HepG2 (cell line): Measurements from ENCODE around the gene RBM28. TPM values are rescaled to one million over a fixed set of nuclear protein-coding genes. Genes with fewer than 3 reads are reported as not detected.

Source experiments
- ATAC-seq: fragments of 200-7000 bp; cut with Tn5 transposase; 3 replicates; pipeline ENCODE4 v1.9.1; 2020; ENCODE audit warnings: mild to moderate bottlenecking, moderate library complexity
- BruUV-seq: library from RNA; stranded (reverse); fragments of 400-500 nt; replicated peaks from 2 replicates; lab custom pipeline; 2021; lab: Mats Ljungman, UMichigan
- CTCF ChIA-PET: fragments of 300-600 bp; formaldehyde crosslinking; extraction: SDS; loops from one replicate; lab custom pipeline; 2021; ENCODE audit warnings: low total read pairs, inconsistent platforms, low intra/inter-chr PET ratio; lab: Yijun Ruan, JAX
- POLR2A ChIA-PET: fragments of 350-600 bp; sonication (Branson Sonifier 250); formaldehyde crosslinking; loops from one replicate; lab custom pipeline; 2020; ENCODE audit warnings: antibody characterized with exemption, inconsistent platforms; lab: Yijun Ruan, JAX
- DNase-seq: peaks from one replicate; pipeline ENCODE4 v3.0.0-alpha.2; 2015; ENCODE audit warnings: low spot score
- FAIRE-seq: peaks from 3 replicates; lab custom pipeline; 2011; peaks lifted over from hg19 to GRCh38; lab: Jason Lieb, UNC
- H2AFZ ChIP-seq: one replicate; pipeline ENCODE4 v1.6.1; 2011; ENCODE audit warnings: low read length, inconsistent platforms
- H3K27ac ChIP-seq: fragments of 300-600 bp; 3 replicates; pipeline ENCODE4 v1.8.0; 2011; ENCODE audit warnings: mixed run types, mild to moderate bottlenecking, mixed read lengths, low read length, inconsistent platforms; ENCODE audit not compliant: insufficient read depth; ENCODE audit errors: extremely low read length
- H3K27me3 ChIP-seq, 2 experiments: fragments of 200-600 bp in 1 of 2; 2 replicates in 1 of 2; 3 replicates in 1 of 2; pipeline versions ENCODE4 v1.6.0 to v1.8.0; 2011; ENCODE audit warnings: low read length in 2 of 2, mild to moderate bottlenecking in 2 of 2, moderate library complexity in 2 of 2, inconsistent platforms in 1 of 2; ENCODE audit not compliant: insufficient read depth in 2 of 2, control insufficient read depth in 1 of 2
- H3K36me3 ChIP-seq, 2 experiments: fragments of 200-600 bp in 1 of 2; replicated peaks in 1 of 2; 2 replicates in 1 of 2; 3 replicates in 1 of 2; pipeline versions ENCODE4 v1.5.1 to v1.8.0; 2011; ENCODE audit warnings: low read length in 2 of 2, inconsistent platforms in 1 of 2; ENCODE audit not compliant: insufficient read depth in 2 of 2, control insufficient read depth in 1 of 2
- H3K4me1 ChIP-seq: 2 replicates; pipeline ENCODE4 v1.5.1; 2012; ENCODE audit warnings: low read length, inconsistent platforms; ENCODE audit not compliant: insufficient read depth
- H3K4me2 ChIP-seq: 2 replicates; pipeline ENCODE4 v1.6.0; 2011; ENCODE audit warnings: low read depth, low read length, inconsistent platforms
- H3K4me3 ChIP-seq, 3 experiments: fragments of 200-600 bp in 1 of 3; sonication (generic), shearing (Covaris generic) in 1 of 3; replicated peaks in 1 of 3; 2 replicates each; pipeline ENCODE4 v1.5.1; 2011 to 2016; ENCODE audit warnings: low read length in 3 of 3, inconsistent platforms in 2 of 3, low read depth in 2 of 3, mild to moderate bottlenecking in 2 of 3, control low read depth in 1 of 3, mixed read lengths in 1 of 3; ENCODE audit not compliant: insufficient read depth in 1 of 3
- H3K79me2 ChIP-seq: one replicate; pipeline ENCODE4 v1.6.1; 2011; ENCODE audit warnings: low read length, inconsistent platforms; ENCODE audit not compliant: insufficient read depth
- H3K9ac ChIP-seq: 2 replicates; pipeline ENCODE4 v1.6.0; 2011; ENCODE audit warnings: mild to moderate bottlenecking, low read depth, low read length, inconsistent platforms; ENCODE audit not compliant: insufficient read depth
- H3K9me3 ChIP-seq: 2 replicates; pipeline ENCODE4 v1.5.1; 2012; ENCODE audit warnings: mild to moderate bottlenecking, low read length
- H4K20me1 ChIP-seq: 2 replicates; pipeline ENCODE4 v1.6.0; 2011; ENCODE audit warnings: inconsistent platforms, mild to moderate bottlenecking, low read length, moderate library complexity; ENCODE audit not compliant: insufficient read depth
- BHLHE40 ChIP-seq: IDR thresholded peaks from 2 replicates; pipeline ENCODE4 v1.6.1; 2011; ENCODE audit warnings: low read length, improper control_type of control experiment
- CBX2 ChIP-seq, 2 experiments: fragments of 200-600 bp in 1 of 2; sonication (generic); formaldehyde crosslinking in 1 of 2; IDR thresholded peaks; 2 replicates each; pipeline versions ENCODE4 v1.7.0 to v1.8.1; 2018 to 2022; ENCODE audit warnings: low read depth in 2 of 2, low read length in 1 of 2, mild to moderate bottlenecking in 1 of 2, missing genetic modification reagents in 1 of 2
- DRAP1 ChIP-seq: IDR thresholded peaks from 2 replicates; pipeline ENCODE4 v1.6.1; 2016; ENCODE audit warnings: missing genetic modification reagents, missing compliant biosample characterization
- EED ChIP-seq: sonication (generic); formaldehyde crosslinking; IDR thresholded peaks from 2 replicates; pipeline ENCODE4 v1.5.0; 2020; ENCODE audit warnings: mild to moderate bottlenecking, missing genetic modification reagents
- NFATC3 ChIP-seq: sonication (generic); formaldehyde crosslinking; IDR thresholded peaks from 2 replicates; pipeline ENCODE4 v1.5.1; 2020; ENCODE audit warnings: mild to moderate bottlenecking, missing genetic modification reagents
- REPIN1 ChIP-seq: sonication (generic); formaldehyde crosslinking; IDR thresholded peaks from 2 replicates; pipeline ENCODE4 v1.8.0; 2022; ENCODE audit warnings: missing genetic modification reagents, low read depth, mild to moderate bottlenecking, borderline replicate concordance
- RNF2 ChIP-seq: fragments of 450-650 bp; conservative IDR thresholded peaks from 2 replicates; pipeline ENCODE4 v1.6.1; 2016; ENCODE audit warnings: low read depth
- SAP130 ChIP-seq: IDR thresholded peaks from 2 replicates; pipeline ENCODE4 v1.6.1; 2016; ENCODE audit warnings: low read depth
- SIN3B ChIP-seq: fragments of 150-350 bp; IDR thresholded peaks from 2 replicates; pipeline ENCODE4 v1.6.1; 2014; ENCODE audit warnings: low read length
- ZBTB7B ChIP-seq: sonication (generic); formaldehyde crosslinking; IDR thresholded peaks from 2 replicates; pipeline ENCODE4 v1.4.0; 2020; ENCODE audit warnings: missing genetic modification reagents
- ZNF605 ChIP-seq: sonication (generic); formaldehyde crosslinking; IDR thresholded peaks from 2 replicates; pipeline ENCODE4 v1.8.0; 2022; ENCODE audit warnings: mild to moderate bottlenecking, missing genetic modification reagents
- ZNF629 ChIP-seq: sonication (generic); formaldehyde crosslinking; conservative IDR thresholded peaks from 2 replicates; pipeline ENCODE4 v1.5.0; 2020; ENCODE audit warnings: missing genetic modification reagents
- ZSCAN29 ChIP-seq: sonication (generic); formaldehyde crosslinking; conservative IDR thresholded peaks from 2 replicates; pipeline ENCODE4 v1.4.0; 2020; ENCODE audit warnings: mild to moderate bottlenecking, missing genetic modification reagents
- WGBS: methylation state at CpG from one replicate; pipeline ENCODE4 v1.1.6; 2017; ENCODE audit warnings: low lambda C conversion rate; 5-methylcytosine and 5-hydroxymethylcytosine counted together
- in situ Hi-C: cut with HindIII; loops from 2 replicates; pipeline ENCODE4 v1.10.0; 2017; ENCODE audit warnings: low pct_unique_long_range_greater_than_20kb; ENCODE audit not compliant: extremely low pct_ligation_motif_present
- intact Hi-C: fragments of 100-400 bp; cut with micrococcal nuclease; formaldehyde crosslinking; loops from one replicate; pipeline ENCODE4 v1.10.0; 2022; ENCODE audit not compliant: unreplicated experiment
- polyA plus RNA-seq, 8 experiments: library from polyadenylated mRNA; depleted of rRNA in 3 of 8; stranded (reverse) in 7 of 8; unstranded in 1 of 8; fragments of >200 nt; fragmentation: Illumina TruSeq in 4 of 8; extraction: Trizol in 4 of 8; gene quantifications; 2 replicates each; pipeline versions ENCODE4 v1.2.1 to v1.2.3, GENCODE V29; 2011 to 2016; ENCODE audit warnings: low read depth in 4 of 8, missing spikeins in 1 of 8, mixed read lengths in 1 of 8; ENCODE audit not compliant: insufficient read depth in 1 of 8
- total RNA-seq, 5 experiments: library from RNA; depleted of rRNA; stranded (reverse); fragments of >200 nt; fragmentation: Illumina TruSeq; extraction: Trizol; gene quantifications; 2 replicates each; pipeline ENCODE4 v1.2.3, GENCODE V29; 2016; ENCODE audit warnings: low read depth in 1 of 5

Gene RBM28
- total and polyA plus RNA-seq, 2 of the 13 experiments (the other 11 are each of a cell fraction or from before 2014, with no cell fraction given), result 20.5 to 49.0 TPM

DNA sequence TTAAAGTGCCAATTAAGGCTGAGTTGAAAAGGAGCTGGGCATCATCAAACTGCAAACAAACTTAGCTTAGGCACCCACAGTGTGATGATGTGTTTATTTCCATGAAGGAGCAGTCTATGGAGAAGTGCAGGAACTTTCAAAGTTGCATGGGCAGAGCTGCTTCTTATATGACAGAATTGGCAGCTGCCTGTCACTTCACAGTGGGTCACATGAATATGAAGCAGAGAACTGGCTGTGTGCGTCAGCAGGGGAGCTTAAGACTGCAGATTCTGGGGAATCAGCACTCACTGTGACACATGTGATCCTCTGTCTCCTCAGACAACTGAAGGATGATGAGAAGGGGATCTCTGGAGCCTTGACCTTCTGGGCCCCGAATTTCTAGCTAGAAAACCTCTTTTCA lies 36.6 kb downstream of the RBM28 start:
- no TSS peak for BruUV-seq
- intact Hi-C loops, result no loop called here
- ATAC-seq (no peak), FAIRE-seq (no peak), DNase-seq (no peak)
- Histone ChIP-seq H3K79me2 (no peaks in the 10 kb centered on the region), H3K36me3 (peaks cover 14 to 38% of the 10 kb centered on the region in 2 experiments; a peak in 4 of 5 replicates), H3K4me1 (peaks cover 40% of the 10 kb centered on the region), H3K27ac (no peak overlapping the region), H3K27me3 (no peaks in the 10 kb centered on the region), H3K4me2 (no peak overlapping the region), H3K4me3 (no peak overlapping the region), H4K20me1 (no peaks in the 10 kb centered on the region), H3K9me3 (no peaks in the 10 kb centered on the region), H2AFZ (no peak overlapping the region), H3K9ac (no peak overlapping the region)
- ChIA-PET POLR2A (no interaction called here), CTCF (no interaction called here)
- in situ Hi-C loops, result no loop called here
- TF ChIP-seq ZNF629 (CRISPR knock-in tag) (no peak), RNF2 (no peak), CBX2 (IDR thresholded peaks at IDR 0.05; ENCODE audit: low read depth, low read length) (no peak), CBX2 (CRISPR knock-in tag; IDR thresholded peaks at IDR 0.05; ENCODE audit: low read depth) (no peak), ZSCAN29 (CRISPR knock-in tag) (no peak), BHLHE40 (no peak), EED (CRISPR knock-in tag) (no peak), DRAP1 (CRISPR knock-in tag) (no peak), REPIN1 (CRISPR knock-in tag) (no peak), ZNF605 (CRISPR knock-in tag) (no peak)
- 96% methylated on average over 2 of the region's 2 CpGs for WGBS

DNA sequence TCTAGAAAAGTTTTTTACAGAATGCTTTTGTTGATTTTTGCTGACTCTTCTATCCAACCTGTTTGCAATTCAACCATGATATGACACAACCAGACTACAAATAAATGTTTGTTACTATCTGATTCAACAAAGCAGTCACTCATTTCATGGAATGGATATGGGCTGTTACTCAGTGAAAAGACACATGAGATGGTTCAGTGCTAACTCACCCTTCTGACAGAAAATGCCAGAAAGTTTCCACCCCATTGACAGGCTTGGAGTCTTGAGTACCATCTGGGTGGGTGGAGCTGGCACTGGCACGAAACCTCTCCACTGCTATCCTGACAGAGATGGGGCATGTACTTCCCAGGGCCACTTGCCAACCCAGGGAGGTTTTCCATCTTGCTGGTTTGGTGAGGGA lies 39.5 kb downstream of the RBM28 start:
- no peaks in the 10 kb centered on the region for H3K27me3 ChIP-seq
- in situ Hi-C loops, result no loop called here
- POLR2A ChIA-PET, result no interaction called here
- TF ChIP-seq ZBTB7B (CRISPR knock-in tag), result no peak
- TF ChIP-seq SAP130 (CRISPR knock-in tag), result no peak
- TF ChIP-seq NFATC3 (CRISPR knock-in tag), result no peak
- TF ChIP-seq SIN3B, result no peak

More for the DNA sequence above, 39.5 kb downstream of the RBM28 start:
- no peak for DNase-seq
- ATAC-seq, result no peak
- Histone ChIP-seq H3K4me3 (no peak overlapping the region), H2AFZ (no peak overlapping the region), H3K36me3 (peaks cover 9 to 26% of the 10 kb centered on the region in 2 experiments; a peak in 3 of 5 replicates), H3K27ac (no peak overlapping the region), H3K9ac (no peak overlapping the region), H3K4me1 (peaks cover 26% of the 10 kb centered on the region), H3K79me2 (no peaks in the 10 kb centered on the region), H3K9me3 (no peaks in the 10 kb centered on the region), H4K20me1 (no peaks in the 10 kb centered on the region), H3K4me2 (no peak overlapping the region)
- 100% methylated on average over 1 of the region's 1 CpG for WGBS
- intact Hi-C loops, result no loop called here
- CTCF ChIA-PET, result no interaction called here
- no peak for FAIRE-seq
- BruUV-seq, result no TSS peak
